ENCODE measurements around the gene PI16.

GRCh38 chr6:36928547-36928918 is 26.0 kb upstream of the PI16 start:
- TF ChIP-seq POLR2AphosphoS5 (IDR thresholded peaks at IDR 0.05; ENCODE audit: low read depth, low read length) (no peak), POLR2A (IDR thresholded peaks at IDR 0.05; ENCODE audit: low read depth, low read length) (no peak), TAF1 (IDR thresholded peaks at IDR 0.05; ENCODE audit: borderline replicate concordance, low read depth, low read length) (no peak)

Measured in GM12892 (cell line).